Chondrocyte (in vitro differentiated cells): ENCODE data around the gene MSRB2. TPM values are rescaled to one million over a fixed set of nuclear protein-coding genes. Genes with fewer than 3 reads are reported as not detected.

Experiments
- DNase-seq: peaks from one replicate; pipeline ENCODE4 v3.0.0; 2021; ENCODE audit warnings: mixed read lengths, low spot score
- H3K27ac Mint-ChIP-seq: one replicate; pipeline ENCODE4 v1.8.0; 2021; ENCODE audit warnings: mild to moderate bottlenecking, moderate library complexity, mixed read lengths; ENCODE audit not compliant: unreplicated experiment
- H3K27me3 Mint-ChIP-seq: 2 replicates; pipeline ENCODE4 v1.8.0; 2021; ENCODE audit warnings: low read depth, mixed read lengths
- H3K36me3 Mint-ChIP-seq: 2 replicates; pipeline ENCODE4 v1.8.0; 2021; ENCODE audit warnings: low read depth, mixed read lengths
- H3K4me1 Mint-ChIP-seq: 2 replicates; pipeline ENCODE4 v1.8.0; 2021; ENCODE audit warnings: low read depth, mild to moderate bottlenecking, mixed read lengths
- H3K4me3 Mint-ChIP-seq: one replicate; pipeline ENCODE4 v1.8.0; 2021; ENCODE audit warnings: mild to moderate bottlenecking, moderate library complexity, mixed read lengths; ENCODE audit not compliant: unreplicated experiment
- H3K9me3 Mint-ChIP-seq: 2 replicates; pipeline ENCODE4 v1.8.0; 2021; ENCODE audit warnings: low read depth, mixed read lengths
- total RNA-seq: library from RNA; stranded (reverse); gene quantifications from 3 replicates; pipeline ENCODE4 v1.2.1, GENCODE V29; 2021
- TF ChIP-seq, protein P1 (sequence below): fragments of 200-600 bp; sonication (generic); IDR thresholded peaks from 2 replicates; pipeline ENCODE4 v1.5.0; 2021; ENCODE audit warnings: antibody characterized with exemption, mild to moderate bottlenecking, moderate library complexity

Gene MSRB2
- total RNA-seq, 1 donor from 2014 or later = 18.4 TPM

DNA sequence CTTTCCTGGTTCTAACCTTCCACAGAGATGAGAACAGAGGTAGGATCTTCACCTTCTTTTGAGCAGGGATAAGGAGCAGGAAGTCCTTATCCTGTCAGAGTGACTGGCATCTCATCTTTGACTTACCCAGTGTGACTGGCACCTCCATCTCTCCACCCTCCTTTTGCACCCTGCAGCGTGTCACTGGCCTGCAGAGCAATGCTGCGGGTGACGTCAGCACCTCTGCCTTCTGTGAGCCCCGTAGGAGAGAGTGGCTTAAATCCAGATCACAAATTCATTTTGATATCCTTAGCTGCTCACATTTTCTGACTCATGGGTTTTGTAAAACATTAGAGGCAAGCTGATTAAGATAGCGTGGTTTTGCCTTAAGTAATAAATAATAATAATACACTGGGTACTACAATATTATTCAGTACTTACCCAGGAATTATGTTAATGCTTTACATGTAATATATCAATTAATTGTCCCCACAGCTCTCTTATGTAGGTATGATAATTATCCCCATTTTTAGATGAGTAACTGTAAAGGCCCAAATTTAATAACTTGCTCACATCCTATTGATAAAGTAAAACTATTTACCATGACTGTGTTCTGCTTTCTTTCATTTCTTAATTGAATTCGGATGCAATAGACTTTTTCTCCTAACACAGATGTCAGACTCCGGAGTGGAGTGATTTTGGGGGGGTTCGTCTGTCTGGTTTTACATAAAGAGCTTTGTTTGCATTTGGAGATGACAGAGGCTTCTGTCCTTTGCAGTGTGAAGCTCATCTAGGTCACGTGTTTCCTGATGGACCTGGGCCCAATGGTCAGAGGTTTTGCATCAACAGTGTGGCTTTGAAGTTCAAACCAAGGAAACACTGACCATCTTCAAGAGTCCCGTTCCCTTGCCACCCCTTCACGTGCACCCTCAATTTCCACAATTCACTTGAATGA is 24.9 kb downstream of the MSRB2 start:
- no peaks in the 10 kb centered on the region for H3K27me3 Mint-ChIP-seq

DNA sequence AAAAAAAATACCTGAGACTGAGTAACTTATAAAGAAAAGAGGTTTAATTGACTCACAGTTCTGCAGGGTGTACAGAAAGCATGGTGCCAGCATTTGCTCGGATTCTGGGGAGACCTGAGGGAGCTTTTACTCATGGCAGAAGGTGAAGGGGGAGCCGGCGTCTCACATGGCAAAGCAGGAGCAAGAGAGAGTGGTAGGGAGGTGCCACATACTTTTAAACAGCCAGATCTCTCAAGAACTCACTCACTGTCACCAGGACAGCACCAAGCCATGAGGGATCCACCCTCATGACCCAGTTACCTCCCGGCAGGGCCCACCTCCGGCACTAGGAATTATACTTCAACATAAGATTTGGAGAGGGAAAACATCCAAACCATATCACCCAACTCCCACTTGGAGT is 25.8 kb downstream of the MSRB2 start:
- Mint-ChIP-seq H3K36me3 (peaks cover 21% of the 10 kb centered on the region), H3K27ac (no peak overlapping the region), H3K4me3 (no peak overlapping the region), H3K9me3 (peaks cover 7% of the 10 kb centered on the region), H3K4me1 (no peaks in the 10 kb centered on the region), H3K27me3 (no peaks in the 10 kb centered on the region)
- TF ChIP-seq, protein P1, sequence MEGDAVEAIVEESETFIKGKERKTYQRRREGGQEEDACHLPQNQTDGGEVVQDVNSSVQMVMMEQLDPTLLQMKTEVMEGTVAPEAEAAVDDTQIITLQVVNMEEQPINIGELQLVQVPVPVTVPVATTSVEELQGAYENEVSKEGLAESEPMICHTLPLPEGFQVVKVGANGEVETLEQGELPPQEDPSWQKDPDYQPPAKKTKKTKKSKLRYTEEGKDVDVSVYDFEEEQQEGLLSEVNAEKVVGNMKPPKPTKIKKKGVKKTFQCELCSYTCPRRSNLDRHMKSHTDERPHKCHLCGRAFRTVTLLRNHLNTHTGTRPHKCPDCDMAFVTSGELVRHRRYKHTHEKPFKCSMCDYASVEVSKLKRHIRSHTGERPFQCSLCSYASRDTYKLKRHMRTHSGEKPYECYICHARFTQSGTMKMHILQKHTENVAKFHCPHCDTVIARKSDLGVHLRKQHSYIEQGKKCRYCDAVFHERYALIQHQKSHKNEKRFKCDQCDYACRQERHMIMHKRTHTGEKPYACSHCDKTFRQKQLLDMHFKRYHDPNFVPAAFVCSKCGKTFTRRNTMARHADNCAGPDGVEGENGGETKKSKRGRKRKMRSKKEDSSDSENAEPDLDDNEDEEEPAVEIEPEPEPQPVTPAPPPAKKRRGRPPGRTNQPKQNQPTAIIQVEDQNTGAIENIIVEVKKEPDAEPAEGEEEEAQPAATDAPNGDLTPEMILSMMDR = no peak
- no peak for DNase-seq

More for the DNA sequence above, 24.9 kb downstream of the MSRB2 start:
- no peak for DNase-seq
- H3K27ac Mint-ChIP-seq = no peak overlapping the region
- peaks cover 21% of the 10 kb centered on the region for H3K36me3 Mint-ChIP-seq
- peaks cover 7% of the 10 kb centered on the region for H3K9me3 Mint-ChIP-seq
- no peak overlapping the region for H3K4me3 Mint-ChIP-seq
- H3K4me1 Mint-ChIP-seq = no peaks in the 10 kb centered on the region
- TF ChIP-seq, protein P1 = no peak

DNA sequence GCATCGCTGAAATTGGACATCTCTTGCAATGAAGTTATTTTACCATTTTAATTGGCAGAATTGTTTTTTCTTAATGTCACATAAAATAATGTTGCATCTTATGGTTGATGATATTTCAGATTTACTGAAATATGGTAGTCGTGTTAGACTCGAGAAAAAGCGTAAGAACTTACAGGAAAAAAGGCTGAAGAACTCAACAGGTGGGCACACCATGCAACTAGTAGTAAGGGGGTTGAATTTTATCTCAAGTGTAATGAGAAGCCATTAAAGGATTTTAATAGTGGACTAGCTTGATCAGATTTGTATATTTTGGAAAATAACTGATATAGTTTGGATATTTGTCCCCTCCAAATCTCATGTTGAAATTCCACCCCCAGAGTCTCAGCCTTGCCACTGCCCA is 41.1 kb downstream of the MSRB2 start:
- DNase-seq = no peak
- H3K27ac Mint-ChIP-seq = no peak overlapping the region
- H3K4me1 Mint-ChIP-seq = no peaks in the 10 kb centered on the region
- peaks cover 2% of the 10 kb centered on the region for H3K36me3 Mint-ChIP-seq
- peaks cover 29% of the 10 kb centered on the region for H3K9me3 Mint-ChIP-seq
- TF ChIP-seq, protein P1 = no peak
- peaks cover 16% of the 10 kb centered on the region for H3K27me3 Mint-ChIP-seq
- no peak overlapping the region for H3K4me3 Mint-ChIP-seq

DNA sequence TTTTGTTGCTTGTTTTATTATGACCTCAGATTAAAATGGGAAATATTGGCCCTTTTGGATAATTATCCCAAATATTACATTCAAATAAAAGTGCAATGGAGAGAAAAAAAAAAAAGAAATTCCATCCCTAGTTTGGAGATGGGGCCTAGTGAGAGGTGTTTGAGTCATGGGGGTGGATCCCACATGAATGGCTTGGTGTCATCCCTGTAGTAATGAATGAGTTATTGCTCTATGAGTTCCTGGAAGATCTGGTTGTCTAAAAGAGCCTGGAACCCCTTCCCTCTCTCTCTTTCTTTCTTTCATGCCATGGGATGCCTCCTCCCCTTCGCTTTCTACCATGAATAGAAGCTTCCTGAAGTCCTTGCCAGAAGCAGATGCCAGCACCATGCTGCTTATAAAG is 44.3 kb downstream of the MSRB2 start:
- H3K27me3 Mint-ChIP-seq = peaks cover 25% of the 10 kb centered on the region
- H3K4me3 Mint-ChIP-seq = no peak overlapping the region
- DNase-seq = no peak
- H3K36me3 Mint-ChIP-seq = peaks cover 2% of the 10 kb centered on the region
- TF ChIP-seq, protein P1 = no peak
- H3K4me1 Mint-ChIP-seq = no peaks in the 10 kb centered on the region
- H3K27ac Mint-ChIP-seq = no peak overlapping the region
- peaks cover 27% of the 10 kb centered on the region for H3K9me3 Mint-ChIP-seq

DNA sequence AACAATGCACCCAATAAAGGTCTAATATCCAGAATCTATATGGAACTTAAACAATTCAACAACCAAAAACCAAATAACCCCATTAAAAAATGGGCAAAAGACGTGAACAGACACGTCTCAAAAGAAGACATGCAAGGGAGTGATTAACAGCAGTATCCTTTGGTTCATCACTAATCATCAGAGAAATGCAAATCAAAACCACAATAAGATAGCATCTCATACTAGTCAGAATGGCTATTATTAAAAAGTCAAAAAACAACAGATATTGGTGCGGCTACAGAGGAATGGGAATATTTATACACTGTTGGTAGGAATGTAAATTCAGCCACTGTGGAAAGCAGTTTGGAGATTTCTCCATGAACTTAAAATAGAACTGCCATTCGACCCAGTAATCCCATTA is 46.6 kb downstream of the MSRB2 start:
- TF ChIP-seq, protein P1 = no peak
- H3K36me3 Mint-ChIP-seq = no peaks in the 10 kb centered on the region
- no peak overlapping the region for H3K27ac Mint-ChIP-seq
- H3K4me3 Mint-ChIP-seq = no peak overlapping the region
- H3K4me1 Mint-ChIP-seq = no peaks in the 10 kb centered on the region
- peaks cover 29% of the 10 kb centered on the region for H3K27me3 Mint-ChIP-seq
- H3K9me3 Mint-ChIP-seq = peaks cover 17% of the 10 kb centered on the region
- no peak for DNase-seq
